Lower lobe of right lung (tissue), 2 donors: ENCODE data around the gene EMC10. TPM values are rescaled to one million over a fixed set of nuclear protein-coding genes. Genes with fewer than 3 reads are reported as not detected.

Source experiments
- ATAC-seq, 2 donors: fragments of 200-7000 bp; cut with Tn5 transposase; one replicate each; pipeline ENCODE4 v1.9.1; 2020 to 2022; ENCODE audit warnings: mild to moderate bottlenecking in 2 of 2, moderate library complexity in 2 of 2
- DNase-seq: peaks from one replicate; pipeline ENCODE4 v3.0.0-alpha.2; 2020
- H3K27ac ChIP-seq: fragments of 200-600 bp; one replicate; pipeline ENCODE4 v1.8.0; 2022
- H3K27me3 ChIP-seq: fragments of 200-600 bp; one replicate; pipeline ENCODE4 v1.8.0; 2022; ENCODE audit warnings: low read depth
- H3K36me3 ChIP-seq: fragments of 200-600 bp; one replicate; pipeline ENCODE4 v1.8.0; 2022; ENCODE audit warnings: mild to moderate bottlenecking
- H3K4me1 ChIP-seq: fragments of 200-600 bp; one replicate; pipeline ENCODE4 v1.8.0; 2022
- H3K4me3 ChIP-seq: fragments of 200-600 bp; one replicate; pipeline ENCODE4 v1.8.0; 2022; ENCODE audit warnings: mild to moderate bottlenecking
- H3K9me3 ChIP-seq: fragments of 200-600 bp; one replicate; pipeline ENCODE4 v1.8.0; 2022
- intact Hi-C: fragments of 100-400 bp; cut with DNase I; formaldehyde crosslinking; loops from one replicate; pipeline ENCODE4 v1.11.0; 2022
- total RNA-seq: library from RNA; stranded (reverse); fragmentation: NEBNext Ultra II Directional; extraction: Animal tissue kit (Norgen Biotek cat#: 25700); gene quantifications from one replicate; pipeline ENCODE4 v1.2.1, GENCODE V29; 2021
- TF ChIP-seq, protein P1 (sequence below): fragments of 200-600 bp; IDR thresholded peaks from one replicate; pipeline ENCODE4 v1.8.0; 2022; ENCODE audit warnings: antibody characterized with exemption, mild to moderate bottlenecking
- donor health status: DM: no; HTN: yes; CAD: no; lungs with severe emphysema.

EMC10 gene
- total RNA-seq, 1 donor from 2014 or later: 95.6 TPM

DNA sequence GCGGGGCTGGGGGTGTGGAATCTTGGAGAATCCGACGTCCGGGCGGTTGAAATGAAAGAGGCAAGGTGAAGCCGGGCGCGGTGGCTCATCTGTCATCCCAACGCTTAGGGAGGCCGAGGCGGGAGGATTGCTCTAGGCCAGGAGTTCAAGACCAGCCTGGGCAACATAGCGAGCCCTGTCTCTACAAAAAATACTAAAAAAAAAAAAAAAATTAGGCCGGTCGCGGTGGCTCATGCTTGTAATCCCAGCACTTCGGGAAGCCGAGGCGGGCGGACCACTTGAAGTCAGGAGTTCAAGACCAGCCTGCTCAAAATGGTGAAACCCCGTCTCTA is 566 bp downstream of the EMC10 start:
- peaks cover 15% of the 10 kb centered on the region for H3K4me1 ChIP-seq
- TF ChIP-seq, protein P1, sequence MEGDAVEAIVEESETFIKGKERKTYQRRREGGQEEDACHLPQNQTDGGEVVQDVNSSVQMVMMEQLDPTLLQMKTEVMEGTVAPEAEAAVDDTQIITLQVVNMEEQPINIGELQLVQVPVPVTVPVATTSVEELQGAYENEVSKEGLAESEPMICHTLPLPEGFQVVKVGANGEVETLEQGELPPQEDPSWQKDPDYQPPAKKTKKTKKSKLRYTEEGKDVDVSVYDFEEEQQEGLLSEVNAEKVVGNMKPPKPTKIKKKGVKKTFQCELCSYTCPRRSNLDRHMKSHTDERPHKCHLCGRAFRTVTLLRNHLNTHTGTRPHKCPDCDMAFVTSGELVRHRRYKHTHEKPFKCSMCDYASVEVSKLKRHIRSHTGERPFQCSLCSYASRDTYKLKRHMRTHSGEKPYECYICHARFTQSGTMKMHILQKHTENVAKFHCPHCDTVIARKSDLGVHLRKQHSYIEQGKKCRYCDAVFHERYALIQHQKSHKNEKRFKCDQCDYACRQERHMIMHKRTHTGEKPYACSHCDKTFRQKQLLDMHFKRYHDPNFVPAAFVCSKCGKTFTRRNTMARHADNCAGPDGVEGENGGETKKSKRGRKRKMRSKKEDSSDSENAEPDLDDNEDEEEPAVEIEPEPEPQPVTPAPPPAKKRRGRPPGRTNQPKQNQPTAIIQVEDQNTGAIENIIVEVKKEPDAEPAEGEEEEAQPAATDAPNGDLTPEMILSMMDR: no peak
- DNase-seq (no peak), ATAC-seq (no peak)
- intact Hi-C loops: no loop called here
- H3K4me3 ChIP-seq: peak overlapping the region; percentile 90
- peak overlapping the region; percentile 87 for H3K27ac ChIP-seq
- no peaks in the 10 kb centered on the region for H3K27me3 ChIP-seq
- no peaks in the 10 kb centered on the region for H3K9me3 ChIP-seq
- peaks cover 32% of the 10 kb centered on the region for H3K36me3 ChIP-seq

- H3K36me3 ChIP-seq: peaks cover 41% of the 10 kb centered on the region
- DNase-seq (no peak), ATAC-seq (no peak)
- intact Hi-C loops: no loop called here
- TF ChIP-seq, protein P1: no peak
- H3K4me1 ChIP-seq: peaks cover 15% of the 10 kb centered on the region
- no peaks in the 10 kb centered on the region for H3K9me3 ChIP-seq
- no peaks in the 10 kb centered on the region for H3K27me3 ChIP-seq
- peak overlapping the region; percentile 90 for H3K4me3 ChIP-seq
- H3K27ac ChIP-seq: no peak overlapping the region
Measured at GRCh38 chr19:50477751-50478515, 1.6 kb downstream of the EMC10 start.

- ATAC-seq (no peak), DNase-seq (no peak)
- Histone ChIP-seq H3K27me3 (no peaks in the 10 kb centered on the region), H3K4me3 (no peak overlapping the region), H3K9me3 (no peaks in the 10 kb centered on the region), H3K4me1 (peaks cover 15% of the 10 kb centered on the region), H3K27ac (no peak overlapping the region), H3K36me3 (peaks cover 53% of the 10 kb centered on the region)
- TF ChIP-seq, protein P1: peak; percentile 28
- intact Hi-C loops: no loop called here
Measured at GRCh38 chr19:50478901-50479715, 2.8 kb downstream of the EMC10 start.

DNA sequence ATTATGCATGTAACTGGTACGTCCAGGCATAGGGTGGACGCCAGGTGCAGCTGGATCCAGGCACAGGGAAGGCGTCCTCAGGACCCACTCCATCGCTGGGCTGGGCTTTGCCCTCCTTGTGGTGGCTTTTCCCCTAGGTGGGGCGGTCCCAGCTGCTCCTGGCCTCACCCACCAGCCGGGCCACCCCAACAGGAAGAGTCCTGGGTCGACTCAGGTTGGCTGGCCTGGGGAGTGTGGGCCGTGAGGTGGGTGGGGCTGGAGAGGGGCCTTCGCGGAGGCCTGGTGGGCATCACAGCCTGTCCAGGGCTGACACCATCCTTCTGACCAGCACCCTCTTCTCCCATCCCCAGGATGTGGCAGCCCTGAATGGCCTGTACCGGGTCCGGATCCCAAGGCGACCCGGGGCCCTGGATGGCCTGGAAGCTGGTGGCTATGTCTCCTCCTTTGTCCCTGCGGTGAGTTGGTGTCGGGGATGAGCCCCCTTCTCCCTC is 3.5 kb downstream of the EMC10 start:
- intact Hi-C loops: no loop called here
- Histone ChIP-seq H3K4me1 (peaks cover 15% of the 10 kb centered on the region), H3K4me3 (no peak overlapping the region), H3K27ac (no peak overlapping the region), H3K36me3 (peaks cover 57% of the 10 kb centered on the region), H3K27me3 (no peaks in the 10 kb centered on the region), H3K9me3 (no peaks in the 10 kb centered on the region)
- ATAC-seq (no peak), DNase-seq (no peak)
- TF ChIP-seq, protein P1: no peak

DNA sequence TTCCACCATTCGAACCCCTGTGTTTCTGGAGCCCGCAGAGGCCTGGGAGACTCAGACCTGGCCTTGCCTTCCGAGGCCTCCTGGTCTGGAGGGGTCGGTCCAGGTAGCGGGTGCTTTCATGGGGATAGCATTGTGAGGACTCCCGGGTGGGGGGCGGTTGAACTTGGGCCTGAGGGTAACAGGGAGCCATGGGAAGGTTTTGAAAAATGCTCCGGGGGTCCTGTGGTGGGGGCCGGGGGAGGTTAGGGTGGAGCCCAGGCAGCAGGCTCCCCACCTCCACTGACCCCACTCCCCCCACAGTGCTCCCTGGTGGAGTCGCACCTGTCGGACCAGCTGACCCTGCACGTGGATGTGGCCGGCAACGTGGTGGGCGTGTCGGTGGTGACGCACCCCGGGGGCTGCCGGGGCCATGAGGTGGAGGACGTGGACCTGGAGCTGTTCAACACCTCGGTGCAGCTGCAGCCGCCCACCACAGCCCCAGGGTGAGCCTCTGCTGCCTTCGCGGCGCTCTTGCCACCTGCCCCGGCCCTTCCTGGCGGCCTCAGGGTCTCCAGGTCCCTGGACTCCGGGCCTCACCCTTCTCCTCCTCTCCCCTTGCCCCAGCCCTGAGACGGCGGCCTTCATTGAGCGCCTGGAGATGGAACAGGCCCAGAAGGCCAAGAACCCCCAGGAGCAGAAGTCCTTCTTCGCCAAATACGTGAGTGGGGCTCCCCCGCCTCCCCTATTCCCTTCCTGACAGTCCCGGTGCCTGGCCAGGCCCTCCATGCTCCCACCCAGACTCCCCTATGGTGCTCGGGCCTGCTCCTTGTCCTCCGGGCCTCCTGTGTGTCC is 4.2 kb downstream of the EMC10 start:
- intact Hi-C loops: no loop called here
- H3K36me3 ChIP-seq: peaks cover 63% of the 10 kb centered on the region
- DNase-seq: no peak

More for the DNA sequence above, 4.2 kb downstream of the EMC10 start:
- no peaks in the 10 kb centered on the region for H3K27me3 ChIP-seq
- H3K27ac ChIP-seq: no peak overlapping the region
- H3K4me3 ChIP-seq: no peak overlapping the region
- peaks cover 15% of the 10 kb centered on the region for H3K4me1 ChIP-seq
- no peak for ATAC-seq
- TF ChIP-seq, protein P1: no peak
- H3K9me3 ChIP-seq: no peaks in the 10 kb centered on the region
